ENCODE data around the gene ALOX5. TPM values are rescaled to one million over a fixed set of nuclear protein-coding genes. Genes with fewer than 3 reads are reported as not detected.
"Not testable (repeated sequence)": the region's sequence is repeated elsewhere in the genome, so short reads cannot be mapped to it uniquely, and the experiment has no call there.

ALOX5 gene
- total RNA-seq (under 1 TPM; 0.77 to 0.93 TPM), polyA plus RNA-seq (3.0 TPM)

DNA sequence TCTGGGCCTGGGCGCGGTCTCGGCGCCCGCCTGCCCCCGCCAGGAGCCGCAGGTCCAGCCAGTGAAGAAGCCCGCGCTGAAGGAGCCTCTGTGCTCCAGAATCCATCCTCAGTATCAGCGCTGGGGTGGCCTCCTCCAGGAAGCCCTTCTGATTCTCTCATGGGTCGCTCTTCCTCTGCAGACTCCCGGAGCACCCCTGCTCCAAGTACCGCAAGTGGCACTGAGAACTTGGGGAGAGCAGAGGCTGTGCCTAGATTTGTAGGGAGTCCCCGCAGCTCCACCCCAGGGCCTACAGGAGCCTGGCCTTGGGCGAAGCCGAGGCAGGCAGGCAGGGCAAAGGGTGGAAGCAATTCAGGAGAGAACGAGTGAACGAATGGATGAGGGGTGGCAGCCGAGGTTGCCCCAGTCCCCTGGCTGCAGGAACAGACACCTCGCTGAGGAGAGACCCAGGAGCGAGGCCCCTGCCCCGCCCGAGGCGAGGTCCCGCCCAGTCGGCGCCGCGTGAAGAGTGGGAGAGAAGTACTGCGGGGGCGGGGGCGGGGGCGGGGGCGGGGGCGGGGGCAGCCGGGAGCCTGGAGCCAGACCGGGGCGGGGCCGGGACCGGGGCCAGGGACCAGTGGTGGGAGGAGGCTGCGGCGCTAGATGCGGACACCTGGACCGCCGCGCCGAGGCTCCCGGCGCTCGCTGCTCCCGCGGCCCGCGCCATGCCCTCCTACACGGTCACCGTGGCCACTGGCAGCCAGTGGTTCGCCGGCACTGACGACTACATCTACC lies at the start of gene ALOX5:
Gene ALOX5, plus strand, starts transcription at position 641 of the 774 bp plus-strand sequence. Its CDS starts 64 bp downstream, at position 705.
- H3K4me1 ChIP-seq (ENCODE audit: insufficient read depth, low read length), result peaks cover 4% of the 10 kb centered on the region
- peak within 1 kb of the TSS; percentile 51 for H3K4me3 ChIP-seq (ENCODE audit: low read length)
- H3K36me3 ChIP-seq (ENCODE audit: insufficient read depth, low read length), result no peaks in the 10 kb centered on the region
- Mint-ChIP-seq H3K36me3 (no peaks in the 10 kb centered on the region), H3K9me3 (peaks cover 0 to 2% (median 0%) of the 10 kb centered on the region in 5 donors), H3K27ac (peak within 1 kb of the TSS in 1 of 8 donors; percentile 50), H3K4me1 (peaks cover 10 to 28% (median 13%) of the 10 kb centered on the region in 3 donors), H3K27me3 (peaks cover 14 to 45% of the 10 kb centered on the region in 2 donors), H3K4me3 (peak within 1 kb of the TSS; percentile 76 to 88 (median 82))
- no peaks in the 10 kb centered on the region for H3K9me3 ChIP-seq (ENCODE audit: low read length)
- ChIA-PET CTCF (no interaction called here), POLR2A (no interaction called here)
- peak within 1 kb of the TSS; percentile 35 for H3K27ac ChIP-seq (ENCODE audit: low read depth, low read length)
- DNase-seq, result peak in 4 of 5 donors; percentile 5 to 45 (median 22)
- peaks cover 7% of the 10 kb centered on the region for H3K27me3 ChIP-seq (ENCODE audit: insufficient read depth, low read length, poor library complexity, severe bottlenecking)

DNA sequence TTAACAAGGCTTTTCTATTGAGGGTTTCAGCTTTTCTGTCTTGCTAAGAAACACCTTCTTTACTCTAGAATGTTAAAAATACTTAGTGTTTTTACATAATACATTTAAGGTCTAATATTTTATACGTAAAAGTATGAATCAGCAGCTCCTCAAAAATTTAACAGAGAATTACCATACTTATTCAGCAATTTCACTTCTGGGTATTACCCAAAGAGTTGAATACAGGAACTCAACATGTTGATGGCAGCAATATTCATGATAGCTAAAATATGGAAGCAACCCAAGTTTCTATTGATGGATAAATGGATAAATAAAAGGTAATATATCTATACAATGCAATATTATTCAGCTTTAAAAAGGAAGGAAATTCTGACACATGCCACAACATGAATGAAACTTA lies 48.9 kb upstream of the ALOX5 start:
- Histone ChIP-seq H3K36me3 (ENCODE audit: insufficient read depth, low read length) (no peaks in the 10 kb centered on the region), H3K27me3 (ENCODE audit: insufficient read depth, low read length, poor library complexity, severe bottlenecking) (no peaks in the 10 kb centered on the region), H3K9me3 (ENCODE audit: low read length) (no peaks in the 10 kb centered on the region), H3K4me3 (ENCODE audit: low read length) (no peak overlapping the region), H3K27ac (ENCODE audit: low read depth, low read length) (no peak overlapping the region), H3K4me1 (ENCODE audit: insufficient read depth, low read length) (no peaks in the 10 kb centered on the region)
- Mint-ChIP-seq H3K27ac (no peak overlapping the region), H3K36me3 (peaks cover 0 to 20% (median 0%) of the 10 kb centered on the region in 3 donors), H3K4me3 (no peak overlapping the region), H3K9me3 (peaks cover 3 to 31% (median 22%) of the 10 kb centered on the region in 5 donors), H3K27me3 (peaks cover 10 to 13% of the 10 kb centered on the region in 2 donors), H3K4me1 (no peaks in the 10 kb centered on the region)
- ChIA-PET CTCF (no interaction called here), POLR2A (no interaction called here)
- DNase-seq, result no peak

DNA sequence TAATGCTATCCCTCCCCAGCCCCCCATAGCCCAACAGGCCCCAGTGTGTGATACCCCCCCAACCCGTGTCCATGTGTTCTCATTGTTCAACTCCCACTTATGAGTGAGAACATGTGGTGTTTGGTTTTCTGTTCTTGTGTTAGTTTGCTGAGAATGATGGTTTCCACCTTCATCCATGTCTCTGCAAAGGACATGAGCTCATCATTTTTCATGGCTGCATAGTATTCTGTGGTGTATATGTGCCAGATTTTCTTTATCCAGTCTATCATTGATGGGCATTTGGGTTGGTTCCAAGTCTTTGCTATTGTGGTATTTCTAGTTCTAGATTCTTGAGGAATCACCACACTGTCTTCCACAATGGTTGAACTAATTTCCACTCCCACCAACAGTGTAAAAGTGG lies 47.2 kb upstream of the ALOX5 start:
- H3K4me3 ChIP-seq (ENCODE audit: low read length); H3K4me3 Mint-ChIP-seq; H3K27me3 ChIP-seq (ENCODE audit: insufficient read depth, low read length, poor library complexity, severe bottlenecking); H3K27ac ChIP-seq (ENCODE audit: low read depth, low read length); H3K36me3 ChIP-seq (ENCODE audit: insufficient read depth, low read length); DNase-seq; POLR2A ChIA-PET; CTCF ChIA-PET; H3K9me3 ChIP-seq (ENCODE audit: low read length); H3K4me1 Mint-ChIP-seq; H3K4me1 ChIP-seq (ENCODE audit: insufficient read depth, low read length): not testable (repeated sequence)
- Mint-ChIP-seq H3K36me3 (peaks cover 0 to 15% (median 0%) of the 10 kb centered on the region in 3 donors), H3K9me3 (peaks cover 3 to 26% (median 16%) of the 10 kb centered on the region in 5 donors), H3K27ac (peak overlapping the region in 1 of 8 donors; percentile 78), H3K27me3 (peaks cover 16 to 19% of the 10 kb centered on the region in 2 donors)

DNA sequence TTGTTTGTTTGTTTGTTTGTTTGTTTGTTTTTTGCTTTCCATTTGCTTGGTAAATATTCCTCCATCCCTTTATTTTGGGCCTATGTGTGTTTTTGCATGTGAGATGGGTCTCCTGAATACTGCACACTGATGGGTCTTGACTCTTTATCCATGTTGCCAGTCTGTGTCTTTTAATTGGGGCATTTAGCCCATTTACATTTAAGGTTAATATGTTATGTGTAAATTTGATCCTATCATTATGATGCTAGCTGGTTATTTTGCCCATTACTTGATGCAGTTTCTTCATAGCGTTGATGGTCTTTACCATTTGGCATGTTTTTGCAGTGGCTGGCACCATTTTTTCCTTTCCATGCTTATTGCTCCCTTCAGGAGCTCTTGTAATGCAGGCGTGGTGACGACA lies 42.2 kb upstream of the ALOX5 start:
- Mint-ChIP-seq H3K9me3 (peaks cover 0 to 17% (median 11%) of the 10 kb centered on the region in 5 donors), H3K36me3 (peaks cover 0 to 15% (median 0%) of the 10 kb centered on the region in 3 donors)
- CTCF ChIA-PET, result not testable (repeated sequence)

DNA sequence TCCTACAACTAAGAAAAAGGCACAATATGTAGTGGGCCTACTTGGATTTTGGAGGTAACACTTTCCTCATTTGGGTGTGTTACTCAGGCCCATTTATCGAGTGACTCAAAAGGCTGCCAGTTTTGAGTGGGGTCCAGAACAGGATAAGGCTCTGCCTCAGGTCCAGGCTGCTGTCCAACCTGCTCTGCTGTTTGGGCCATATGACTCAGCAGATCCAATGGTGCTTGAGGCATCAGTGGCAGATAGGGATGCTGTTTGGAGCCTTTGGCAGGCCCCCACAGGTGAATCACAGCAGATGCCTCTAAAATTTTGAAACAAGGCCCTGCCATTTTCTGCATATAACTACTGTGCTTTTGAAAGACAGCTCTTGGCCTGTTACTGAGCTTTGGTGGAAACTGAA lies 34.1 kb upstream of the ALOX5 start:
- POLR2A ChIA-PET, result no interaction called here
- CTCF ChIA-PET, result no interaction called here
- no peaks in the 10 kb centered on the region for H3K4me1 ChIP-seq (ENCODE audit: insufficient read depth, low read length)
- Mint-ChIP-seq H3K27me3 (peaks cover 3 to 16% of the 10 kb centered on the region in 2 donors), H3K4me3 (no peak overlapping the region), H3K36me3 (peaks cover 0 to 15% (median 0%) of the 10 kb centered on the region in 3 donors), H3K27ac (no peak overlapping the region), H3K4me1 (no peaks in the 10 kb centered on the region), H3K9me3 (peaks cover 0 to 2% (median 0%) of the 10 kb centered on the region in 5 donors)
- H3K27ac ChIP-seq (ENCODE audit: low read depth, low read length), result no peak overlapping the region
- H3K27me3 ChIP-seq (ENCODE audit: insufficient read depth, low read length, poor library complexity, severe bottlenecking), result no peaks in the 10 kb centered on the region
- no peak for DNase-seq
- no peak overlapping the region for H3K4me3 ChIP-seq (ENCODE audit: low read length)
- H3K36me3 ChIP-seq (ENCODE audit: insufficient read depth, low read length), result no peaks in the 10 kb centered on the region
- no peaks in the 10 kb centered on the region for H3K9me3 ChIP-seq (ENCODE audit: low read length)

More for the DNA sequence above, 42.2 kb upstream of the ALOX5 start:
- H3K4me1 ChIP-seq (ENCODE audit: insufficient read depth, low read length); H3K27ac ChIP-seq (ENCODE audit: low read depth, low read length); POLR2A ChIA-PET; DNase-seq; H3K27ac Mint-ChIP-seq; H3K4me3 Mint-ChIP-seq; H3K27me3 ChIP-seq (ENCODE audit: insufficient read depth, low read length, poor library complexity, severe bottlenecking); H3K36me3 ChIP-seq (ENCODE audit: insufficient read depth, low read length); H3K4me3 ChIP-seq (ENCODE audit: low read length); H3K4me1 Mint-ChIP-seq; H3K9me3 ChIP-seq (ENCODE audit: low read length): not testable (repeated sequence)
- peaks cover 22 to 41% of the 10 kb centered on the region in 2 donors for H3K27me3 Mint-ChIP-seq

DNA sequence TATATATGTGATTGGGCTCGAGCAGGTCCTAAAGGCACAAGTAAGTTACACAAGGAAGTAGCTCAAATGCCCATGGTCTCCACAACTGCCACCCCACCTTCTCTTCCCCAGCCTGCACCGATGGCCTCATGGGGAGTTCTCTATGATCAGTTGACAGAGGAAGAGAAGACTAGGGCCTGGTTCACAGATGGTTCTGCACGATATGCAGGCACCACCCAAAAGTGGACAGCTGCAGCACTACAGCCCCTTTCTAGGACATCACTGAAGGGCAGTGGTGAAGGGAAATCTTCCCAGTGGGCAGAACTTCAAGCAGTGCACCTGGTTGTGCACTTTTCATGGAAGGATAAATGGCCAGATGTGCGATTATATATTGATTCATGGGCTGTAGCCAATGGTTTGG lies 33.6 kb upstream of the ALOX5 start:
- POLR2A ChIA-PET; CTCF ChIA-PET; H3K4me1 Mint-ChIP-seq; H3K27me3 ChIP-seq (ENCODE audit: insufficient read depth, low read length, poor library complexity, severe bottlenecking); H3K9me3 Mint-ChIP-seq; H3K4me3 ChIP-seq (ENCODE audit: low read length); H3K27ac ChIP-seq (ENCODE audit: low read depth, low read length); H3K36me3 ChIP-seq (ENCODE audit: insufficient read depth, low read length); H3K4me3 Mint-ChIP-seq; DNase-seq; H3K4me1 ChIP-seq (ENCODE audit: insufficient read depth, low read length); H3K9me3 ChIP-seq (ENCODE audit: low read length); H3K27ac Mint-ChIP-seq: not testable (repeated sequence)
- Mint-ChIP-seq H3K36me3 (peaks cover 0 to 15% (median 0%) of the 10 kb centered on the region in 3 donors), H3K27me3 (peaks cover 4 to 13% of the 10 kb centered on the region in 2 donors)

DNA sequence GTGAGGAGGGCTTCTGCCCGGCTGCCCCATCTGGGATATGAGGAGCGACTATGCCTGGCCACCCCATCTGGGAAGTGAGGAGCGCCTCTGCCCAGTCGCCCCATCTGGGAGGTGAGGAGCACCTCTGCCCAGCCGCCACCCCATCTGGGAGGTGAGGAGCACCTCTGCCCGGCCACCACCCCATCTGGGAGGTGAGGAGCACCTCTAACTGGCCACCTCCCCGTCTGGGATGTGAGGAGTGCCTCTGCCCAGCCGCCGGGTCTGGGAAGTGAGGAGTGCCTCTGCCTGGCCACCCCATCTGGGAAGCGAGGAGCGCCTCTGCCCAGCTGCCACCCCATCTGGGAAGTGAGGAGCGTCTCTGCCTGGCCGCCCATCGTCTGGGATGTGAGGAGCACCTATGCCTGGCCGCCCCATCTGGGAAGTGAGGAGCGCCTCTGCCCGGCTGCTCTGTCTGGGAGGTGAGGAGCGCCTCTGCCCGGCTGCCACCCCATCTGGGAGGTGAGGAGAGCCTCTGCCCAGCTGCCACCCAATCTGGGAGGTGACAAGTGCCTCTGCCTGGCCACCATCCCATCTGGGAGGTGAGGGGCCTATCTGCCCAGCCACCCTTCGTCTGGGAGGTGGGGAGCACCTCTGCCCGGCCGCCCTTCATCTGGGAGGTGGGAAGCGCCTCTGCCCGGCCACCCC lies 27.2 kb upstream of the ALOX5 start:
- H3K9me3 Mint-ChIP-seq; POLR2A ChIA-PET; H3K27ac ChIP-seq (ENCODE audit: low read depth, low read length); H3K27me3 Mint-ChIP-seq; H3K36me3 Mint-ChIP-seq; CTCF ChIA-PET; H3K27me3 ChIP-seq (ENCODE audit: insufficient read depth, low read length, poor library complexity, severe bottlenecking); H3K4me3 Mint-ChIP-seq; H3K36me3 ChIP-seq (ENCODE audit: insufficient read depth, low read length); DNase-seq; H3K4me1 ChIP-seq (ENCODE audit: insufficient read depth, low read length); H3K4me3 ChIP-seq (ENCODE audit: low read length); H3K9me3 ChIP-seq (ENCODE audit: low read length); H3K4me1 Mint-ChIP-seq; H3K27ac Mint-ChIP-seq: not testable (repeated sequence)

DNA sequence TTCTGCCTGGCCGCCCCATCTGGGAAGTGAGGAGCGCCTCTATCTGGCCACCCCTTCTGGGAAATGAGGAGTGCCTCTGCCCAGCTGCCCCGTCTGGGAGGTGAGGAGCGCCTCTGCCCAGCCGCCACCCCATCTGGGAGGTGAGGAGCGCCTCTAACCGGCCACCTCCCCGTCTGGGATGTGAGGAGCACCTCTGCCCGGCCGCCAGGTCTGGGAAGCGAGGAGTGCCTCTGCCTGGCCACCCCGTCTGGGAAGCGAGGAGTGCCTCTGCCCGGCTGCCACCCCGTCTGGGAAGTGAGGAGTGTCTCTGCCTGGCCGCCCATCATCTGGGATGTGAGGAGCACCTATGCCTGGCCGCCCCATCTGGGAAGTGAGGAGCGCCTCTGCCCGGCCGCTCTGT lies 26.6 kb upstream of the ALOX5 start:
- DNase-seq; H3K27me3 ChIP-seq (ENCODE audit: insufficient read depth, low read length, poor library complexity, severe bottlenecking); H3K9me3 Mint-ChIP-seq; H3K27me3 Mint-ChIP-seq; H3K9me3 ChIP-seq (ENCODE audit: low read length); CTCF ChIA-PET; POLR2A ChIA-PET; H3K27ac Mint-ChIP-seq; H3K4me3 ChIP-seq (ENCODE audit: low read length); H3K4me1 ChIP-seq (ENCODE audit: insufficient read depth, low read length); H3K4me3 Mint-ChIP-seq; H3K36me3 ChIP-seq (ENCODE audit: insufficient read depth, low read length); H3K27ac ChIP-seq (ENCODE audit: low read depth, low read length); H3K4me1 Mint-ChIP-seq; H3K36me3 Mint-ChIP-seq: not testable (repeated sequence)
